ENCODE measurements around the gene ITPR1.

DNA sequence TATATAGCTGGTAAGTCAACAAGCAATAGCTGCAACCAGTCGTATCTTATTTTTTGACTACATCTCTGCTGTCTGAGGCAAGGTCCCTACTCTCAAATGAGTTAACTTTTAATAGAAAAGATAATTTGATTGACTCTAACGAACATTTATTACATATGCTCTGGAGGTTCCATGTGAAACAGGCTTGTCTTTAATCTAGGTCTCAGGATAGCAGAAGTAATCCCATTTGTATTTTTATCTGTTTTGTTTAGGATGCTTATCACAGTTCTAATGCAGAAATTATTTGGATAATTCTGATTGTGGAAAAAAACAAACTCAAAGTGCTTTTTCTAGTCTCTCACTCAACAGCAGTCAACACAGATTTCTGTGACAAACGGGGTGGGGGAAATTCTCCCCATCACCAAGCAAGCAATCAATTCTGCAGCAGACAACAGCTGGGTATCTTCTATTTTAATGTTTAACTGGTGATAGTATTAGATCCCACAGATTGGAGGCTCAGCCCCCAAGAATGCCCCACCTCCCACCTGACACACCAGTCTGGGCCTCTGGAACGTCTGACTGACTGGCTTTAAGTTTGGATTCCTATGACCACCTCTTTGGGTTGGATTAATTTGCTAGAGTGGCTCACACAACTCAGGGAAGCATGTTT is 58.8 kb downstream of the ITPR1 start:
- TF ChIP-seq FOXK2 (IDR thresholded peaks at IDR 0.05) (no peak), HDGF (IDR thresholded peaks at IDR 0.05; ENCODE audit: borderline replicate concordance) (no peak), ARNT (IDR thresholded peaks at IDR 0.05) (no peak), ELF4 (IDR thresholded peaks at IDR 0.05) (no peak), TARDBP (IDR thresholded peaks at IDR 0.05) (no peak), SP1 (IDR thresholded peaks at IDR 0.05) (no peak), BHLHE40 (IDR thresholded peaks at IDR 0.05; ENCODE audit: borderline replicate concordance) (no peak), LEF1 (IDR thresholded peaks at IDR 0.05; ENCODE audit: borderline replicate concordance) (no peak), NFRKB (IDR thresholded peaks at IDR 0.05) (no peak)

Measured in HEK293T (cell line).